ENCODE results near the gene DMRTC2.

DNA sequence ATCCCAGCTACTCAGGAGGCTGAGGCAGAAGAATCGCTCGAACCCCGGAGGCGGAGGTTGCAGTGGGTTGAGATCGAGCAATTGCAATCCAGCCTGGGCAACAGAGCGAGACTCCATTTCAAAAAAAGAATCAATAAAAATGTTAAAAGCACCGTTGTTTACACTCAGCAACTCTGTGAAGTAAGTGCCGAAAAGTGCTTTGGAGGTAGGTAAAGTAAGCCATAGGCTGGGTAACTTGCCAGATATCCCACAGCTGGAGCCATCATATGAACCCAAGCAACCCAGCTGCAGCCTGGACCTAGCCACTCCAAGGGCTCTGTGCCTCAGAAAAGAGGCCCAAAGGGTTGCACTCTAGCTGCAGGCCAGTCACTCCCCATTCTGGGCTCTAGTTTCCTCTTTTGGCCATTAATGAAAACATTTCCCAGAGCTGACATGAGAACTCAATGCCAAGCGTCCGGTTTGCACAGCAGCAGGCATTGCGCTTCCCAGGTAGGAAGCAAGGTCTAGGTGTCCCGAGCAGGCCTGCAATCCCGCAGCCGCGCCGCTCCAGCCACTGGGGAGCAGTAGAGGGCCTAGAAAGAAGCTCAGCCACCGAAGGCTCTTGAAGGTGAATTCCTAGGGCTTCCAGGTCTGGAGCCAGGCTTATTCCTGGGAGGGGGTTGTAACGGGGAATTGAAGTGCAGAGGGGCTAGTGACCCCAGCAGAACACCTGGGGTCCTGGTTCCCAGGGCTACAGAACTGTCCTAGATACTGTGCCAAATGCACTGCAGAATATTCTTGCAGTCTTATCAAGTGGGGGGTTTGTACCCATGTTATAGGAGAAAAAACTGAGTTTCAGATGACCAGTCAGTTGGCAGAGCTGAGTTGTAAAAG is 28.2 kb downstream of the DMRTC2 start:
- TF ChIP-seq, protein P1, sequence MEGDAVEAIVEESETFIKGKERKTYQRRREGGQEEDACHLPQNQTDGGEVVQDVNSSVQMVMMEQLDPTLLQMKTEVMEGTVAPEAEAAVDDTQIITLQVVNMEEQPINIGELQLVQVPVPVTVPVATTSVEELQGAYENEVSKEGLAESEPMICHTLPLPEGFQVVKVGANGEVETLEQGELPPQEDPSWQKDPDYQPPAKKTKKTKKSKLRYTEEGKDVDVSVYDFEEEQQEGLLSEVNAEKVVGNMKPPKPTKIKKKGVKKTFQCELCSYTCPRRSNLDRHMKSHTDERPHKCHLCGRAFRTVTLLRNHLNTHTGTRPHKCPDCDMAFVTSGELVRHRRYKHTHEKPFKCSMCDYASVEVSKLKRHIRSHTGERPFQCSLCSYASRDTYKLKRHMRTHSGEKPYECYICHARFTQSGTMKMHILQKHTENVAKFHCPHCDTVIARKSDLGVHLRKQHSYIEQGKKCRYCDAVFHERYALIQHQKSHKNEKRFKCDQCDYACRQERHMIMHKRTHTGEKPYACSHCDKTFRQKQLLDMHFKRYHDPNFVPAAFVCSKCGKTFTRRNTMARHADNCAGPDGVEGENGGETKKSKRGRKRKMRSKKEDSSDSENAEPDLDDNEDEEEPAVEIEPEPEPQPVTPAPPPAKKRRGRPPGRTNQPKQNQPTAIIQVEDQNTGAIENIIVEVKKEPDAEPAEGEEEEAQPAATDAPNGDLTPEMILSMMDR (IDR thresholded peaks at IDR 0.05; ENCODE audit: insufficient read depth, low read length, poor library complexity, severe bottlenecking) = peak; percentile 86
- no peak for TF ChIP-seq EZH2phosphoT487 (conservative IDR thresholded peaks at IDR 0.05; ENCODE audit: low read length)

Data from SU-DHL-6 (cell line).